RCC 7860 (cell line): ENCODE data around the gene SEC14L1.

Experiments
- DNase-seq: peaks from one replicate; pipeline ENCODE4 v3.0.0-alpha.2; 2015; ENCODE audit warnings: low spot score
- FAIRE-seq: peaks from 2 replicates; lab custom pipeline; 2012; peaks lifted over from hg19 to GRCh38; lab: Jason Lieb, UNC

SEC14L1 gene

GRCh38 chr17:77210946-77211541 is 70.3 kb downstream of the SEC14L1 start:
- FAIRE-seq (no peak), DNase-seq (no peak)

DNA sequence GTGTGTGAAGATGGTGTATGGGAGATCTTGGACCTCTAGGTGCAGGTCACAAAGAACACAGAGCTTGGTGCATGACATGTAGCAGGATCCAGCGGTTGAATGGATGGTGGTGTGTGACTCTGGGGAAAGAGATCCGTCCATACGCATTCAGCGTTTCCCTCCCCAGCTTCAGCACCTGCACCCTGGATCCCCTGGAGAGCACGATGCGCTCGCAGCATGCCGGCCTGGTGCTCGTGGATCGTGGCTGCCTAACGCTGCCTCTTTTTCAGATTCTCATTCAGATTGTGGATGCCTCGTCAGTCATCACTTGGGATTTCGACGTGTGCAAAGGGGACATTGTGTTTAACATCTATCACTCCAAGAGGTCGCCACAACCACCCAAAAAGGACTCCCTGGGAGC is 70.9 kb downstream of the SEC14L1 start:
- FAIRE-seq: no peak
- no peak for DNase-seq

DNA sequence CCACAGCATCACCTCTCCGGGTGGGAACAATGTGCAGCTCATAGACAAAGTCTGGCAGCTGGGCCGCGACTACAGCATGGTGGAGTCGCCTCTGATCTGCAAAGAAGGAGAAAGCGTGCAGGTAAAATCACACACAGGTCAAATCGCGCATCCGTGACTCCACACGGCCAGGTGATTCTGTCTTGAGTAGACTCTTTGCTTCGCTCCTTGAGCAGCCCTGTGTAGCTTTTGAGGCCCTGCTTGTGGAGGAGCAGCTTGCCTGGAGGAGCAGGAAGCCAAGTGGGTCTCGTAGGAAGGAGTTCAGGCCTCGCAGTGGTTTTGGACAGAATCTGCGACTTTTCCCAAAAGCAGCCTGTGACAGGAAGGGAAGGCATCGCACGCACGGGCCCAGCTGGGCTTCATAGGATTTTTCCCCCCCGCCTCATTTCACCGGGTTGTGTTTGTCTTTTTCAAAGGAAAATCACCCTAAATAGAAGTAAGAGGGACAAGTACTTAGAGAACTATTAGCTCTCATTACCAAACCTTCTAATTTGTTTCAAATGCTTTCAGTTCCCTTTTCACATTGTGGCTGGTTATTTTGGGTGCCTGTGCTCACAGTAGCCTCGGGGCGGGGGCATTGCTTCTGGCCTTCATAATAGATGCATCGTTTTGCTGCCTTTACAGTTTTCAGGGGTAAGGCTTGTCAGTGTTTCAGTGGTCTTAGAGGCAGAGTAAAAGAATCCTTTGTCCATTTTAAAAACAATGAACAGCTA is 71.5 kb downstream of the SEC14L1 start:
- FAIRE-seq (no peak), DNase-seq (no peak)

DNA sequence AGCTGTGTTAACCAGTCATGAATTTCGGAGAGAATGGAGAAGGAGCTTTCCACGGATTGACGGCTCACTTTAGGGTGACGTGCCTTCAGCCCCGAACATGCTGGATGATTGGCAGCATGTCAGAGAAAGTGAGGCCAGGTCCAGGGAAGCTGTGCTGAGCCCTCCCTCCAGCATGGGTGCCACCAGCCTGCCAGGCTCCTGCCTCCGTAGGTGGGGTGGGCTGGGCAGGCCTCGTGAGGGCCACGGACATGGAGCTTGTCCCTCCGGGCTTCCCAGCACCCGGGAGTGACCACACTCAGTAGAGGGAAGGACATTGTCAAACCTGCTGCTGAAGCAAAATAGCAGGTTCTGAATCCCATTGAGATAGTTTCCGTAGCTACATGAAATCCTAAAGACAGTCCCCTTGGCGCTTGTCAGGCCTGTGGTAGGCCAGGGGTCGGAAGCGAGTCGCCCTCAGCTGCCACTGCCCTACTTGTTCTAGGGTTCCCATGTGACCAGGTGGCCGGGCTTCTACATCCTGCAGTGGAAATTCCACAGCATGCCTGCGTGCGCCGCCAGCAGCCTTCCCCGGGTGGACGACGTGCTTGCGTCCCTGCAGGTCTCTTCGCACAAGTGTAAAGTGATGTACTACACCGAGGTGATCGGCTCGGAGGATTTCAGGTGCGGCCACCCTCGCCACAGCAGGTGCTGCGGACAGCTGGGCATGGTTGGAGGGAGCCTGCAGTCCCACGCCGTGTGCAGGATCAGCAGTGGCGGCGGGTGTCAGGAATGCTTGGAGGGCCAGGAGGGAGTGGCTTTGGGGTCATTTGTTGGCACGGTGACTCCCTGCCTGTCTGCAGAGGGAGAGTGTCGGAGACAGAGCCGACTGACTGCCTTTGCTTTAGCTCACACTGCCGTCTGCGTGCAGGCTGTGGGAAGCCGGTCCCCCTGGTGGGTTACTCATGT is 72.3 kb downstream of the SEC14L1 start:
- no peak for FAIRE-seq
- no peak for DNase-seq

- DNase-seq (no peak), FAIRE-seq (no peak)
Observed at GRCh38 chr17:77213778-77214132, 73.0 kb downstream of the SEC14L1 start.

- FAIRE-seq (no peak), DNase-seq (no peak)
Observed at GRCh38 chr17:77214328-77214727, 73.6 kb downstream of the SEC14L1 start.

DNA sequence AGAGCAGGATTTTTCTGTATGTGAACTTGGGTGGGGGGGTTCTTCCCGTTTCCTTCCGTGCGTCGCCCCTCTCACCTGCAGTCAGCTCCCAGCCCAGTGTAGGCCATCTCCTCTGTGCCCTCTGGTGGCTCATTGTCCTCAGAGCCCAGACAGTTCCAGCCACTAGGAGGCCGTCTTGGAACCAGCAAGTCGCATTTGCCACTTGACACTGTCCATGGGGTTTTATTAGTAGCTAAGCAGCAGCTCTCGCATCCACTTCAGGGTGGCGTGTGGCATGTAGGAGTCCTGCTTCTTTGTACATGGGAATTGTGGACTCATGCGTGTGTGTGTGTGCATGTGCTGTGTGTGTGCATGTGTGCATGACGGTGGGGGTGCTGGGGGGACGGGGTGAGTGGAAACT is 74.0 kb downstream of the SEC14L1 start:
- FAIRE-seq: no peak
- DNase-seq: peak; percentile 19

GRCh38 chr17:77215281-77215680 is 74.5 kb downstream of the SEC14L1 start:
- no peak for FAIRE-seq
- no peak for DNase-seq

GRCh38 chr17:77216486-77216885 is 75.7 kb downstream of the SEC14L1 start:
- FAIRE-seq (no peak), DNase-seq (no peak)

DNA sequence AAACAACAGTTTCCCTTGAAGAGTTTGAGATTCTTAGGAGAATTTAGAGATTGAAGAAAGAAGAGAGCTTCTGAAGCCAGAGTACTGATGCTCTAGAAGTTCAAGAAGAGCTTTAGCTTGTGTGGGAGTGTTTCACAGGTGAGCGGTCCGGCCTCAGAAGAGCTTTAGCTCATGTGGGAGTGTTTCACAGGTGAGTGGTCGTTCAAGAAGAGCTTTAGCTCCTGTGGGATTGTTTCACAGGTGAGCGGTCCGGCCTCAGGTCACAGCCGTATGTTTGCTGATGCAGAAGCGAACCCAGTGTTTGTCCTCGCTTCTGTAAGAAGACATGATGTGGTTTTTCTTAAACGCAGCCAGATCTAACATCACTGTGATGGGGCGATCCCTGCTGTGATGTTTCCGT is 76.4 kb downstream of the SEC14L1 start:
- DNase-seq (no peak), FAIRE-seq (no peak)

DNA sequence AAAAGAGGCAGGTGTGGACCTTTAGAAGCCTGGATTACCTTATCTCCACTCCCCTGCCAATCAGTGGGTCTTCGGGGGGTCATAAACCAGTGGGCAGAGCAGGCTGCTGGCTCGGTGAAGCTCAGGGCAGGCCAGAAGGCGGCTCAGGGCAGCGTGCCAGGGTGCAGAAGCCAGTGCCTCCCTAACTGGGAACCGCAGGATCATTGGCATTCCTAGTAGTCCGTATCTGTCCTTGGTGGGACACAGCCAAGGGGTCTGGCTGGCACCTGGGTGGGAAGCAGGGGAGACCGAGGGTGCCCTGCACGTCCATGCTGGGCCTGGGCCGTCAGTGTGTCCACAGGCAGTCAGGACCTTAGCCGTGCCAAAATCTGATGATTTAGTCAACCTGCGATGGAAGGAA is 76.8 kb downstream of the SEC14L1 start:
- no peak for DNase-seq
- no peak for FAIRE-seq

DNA sequence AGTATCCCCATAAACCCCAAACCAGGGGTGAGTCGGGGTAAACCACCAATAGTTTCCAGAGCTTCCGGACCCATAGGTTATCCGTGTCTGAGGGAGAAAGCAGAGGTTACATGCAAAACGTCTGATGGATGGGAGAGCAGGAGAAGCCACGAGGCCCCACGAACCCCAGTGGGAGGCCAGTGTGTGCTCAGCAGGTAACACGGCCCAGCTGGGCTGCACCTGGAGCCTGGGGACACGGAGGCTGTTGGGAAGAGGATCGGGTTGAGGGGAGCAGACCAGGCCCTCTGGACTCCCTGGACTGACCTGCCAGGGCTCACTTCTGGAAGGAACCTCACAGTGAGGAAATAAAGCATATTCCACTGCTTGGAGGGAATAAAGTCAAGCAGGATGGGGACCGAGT is 78.1 kb downstream of the SEC14L1 start:
- no peak for DNase-seq
- FAIRE-seq: no peak

GRCh38 chr17:77222356-77222755 is 81.6 kb downstream of the SEC14L1 start:
- no peak for FAIRE-seq
- no peak for DNase-seq

GRCh38 chr17:77223642-77224420 is 83.1 kb downstream of the SEC14L1 start:
- no peak for FAIRE-seq
- no peak for DNase-seq

- FAIRE-seq (no peak), DNase-seq (no peak)
Observed at GRCh38 chr17:77225265-77225664, 84.5 kb downstream of the SEC14L1 start.

- DNase-seq (no peak), FAIRE-seq (no peak)
Observed at GRCh38 chr17:77227461-77228240, 86.9 kb downstream of the SEC14L1 start.

DNA sequence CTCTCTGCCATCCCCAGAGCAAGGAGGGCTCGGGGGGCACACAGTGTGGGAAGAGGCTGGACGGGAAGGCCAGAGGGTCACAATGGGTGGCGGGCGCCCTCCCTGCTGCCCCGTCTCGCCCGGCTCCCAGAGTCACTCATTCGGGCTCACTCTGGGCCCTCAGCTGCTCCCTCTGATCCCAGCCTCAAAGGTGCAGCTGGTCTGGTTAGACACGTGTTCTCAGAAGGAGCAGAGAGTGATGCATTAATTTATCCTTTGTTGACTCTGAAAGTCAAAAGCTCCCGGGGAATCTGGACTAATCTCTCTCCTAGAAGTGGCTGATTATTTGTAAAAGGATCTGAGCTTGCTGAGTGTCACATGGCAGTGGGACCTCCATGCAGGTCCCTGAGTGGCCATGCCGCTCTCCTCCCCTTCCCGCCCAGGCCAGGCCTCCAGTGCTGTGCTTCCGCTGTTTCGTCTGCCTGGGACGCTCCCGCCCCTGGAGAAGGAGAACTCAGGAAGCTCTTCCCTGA is 87.5 kb downstream of the SEC14L1 start:
- DNase-seq (no peak), FAIRE-seq (no peak)

DNA sequence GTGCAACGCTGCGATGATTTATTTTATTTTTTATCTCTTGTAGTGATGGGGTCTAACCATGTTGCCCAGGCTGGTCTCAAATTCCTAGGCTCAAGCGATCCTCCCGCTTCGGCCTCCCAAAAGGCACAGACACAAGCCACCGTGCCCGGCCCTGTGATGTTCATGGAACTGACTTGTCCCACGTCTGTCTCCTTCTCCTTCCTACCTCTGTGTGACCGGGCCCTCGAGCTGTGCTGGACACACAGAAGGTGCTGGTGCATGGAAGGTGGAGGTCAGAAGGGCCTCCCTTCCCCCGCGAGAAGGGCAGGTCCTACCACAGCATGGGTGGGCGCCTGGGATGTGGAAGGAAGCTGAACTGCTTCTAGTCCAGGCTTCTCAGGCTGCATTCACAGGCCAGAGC is 88.0 kb downstream of the SEC14L1 start:
- FAIRE-seq (no peak), DNase-seq (no peak)

DNA sequence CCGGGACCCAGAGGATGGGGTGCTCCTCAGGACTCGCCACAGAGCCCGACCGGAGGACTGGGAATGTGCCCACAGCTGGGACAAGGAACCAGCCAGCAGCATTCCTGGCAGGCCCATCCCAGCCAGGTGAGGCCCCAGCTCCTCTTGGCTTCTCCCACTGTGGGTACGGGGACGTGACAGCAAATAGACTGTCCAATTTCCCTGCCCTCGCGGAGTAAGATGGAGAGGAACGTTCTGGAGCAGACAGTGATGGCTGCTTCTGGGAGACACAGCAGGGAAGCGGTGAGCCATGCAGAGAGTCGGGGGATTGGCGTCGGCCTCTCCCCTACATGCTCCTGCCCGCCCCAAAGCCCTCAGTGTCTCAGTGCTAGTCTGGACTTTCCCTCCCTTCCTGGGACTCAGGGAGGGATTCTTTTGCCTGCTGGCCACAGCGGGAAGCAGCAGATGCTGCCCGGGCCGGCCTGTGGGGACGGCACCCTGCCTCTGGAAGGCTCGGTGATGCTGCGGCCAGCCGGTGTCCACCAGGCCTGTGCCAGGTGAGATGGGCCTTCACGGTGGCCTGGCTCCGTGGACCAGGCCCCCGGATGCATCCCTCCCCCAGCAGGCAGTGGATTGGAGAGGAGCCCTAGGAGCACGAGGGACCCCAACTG is 89.1 kb downstream of the SEC14L1 start:
- DNase-seq (no peak), FAIRE-seq (no peak)

DNA sequence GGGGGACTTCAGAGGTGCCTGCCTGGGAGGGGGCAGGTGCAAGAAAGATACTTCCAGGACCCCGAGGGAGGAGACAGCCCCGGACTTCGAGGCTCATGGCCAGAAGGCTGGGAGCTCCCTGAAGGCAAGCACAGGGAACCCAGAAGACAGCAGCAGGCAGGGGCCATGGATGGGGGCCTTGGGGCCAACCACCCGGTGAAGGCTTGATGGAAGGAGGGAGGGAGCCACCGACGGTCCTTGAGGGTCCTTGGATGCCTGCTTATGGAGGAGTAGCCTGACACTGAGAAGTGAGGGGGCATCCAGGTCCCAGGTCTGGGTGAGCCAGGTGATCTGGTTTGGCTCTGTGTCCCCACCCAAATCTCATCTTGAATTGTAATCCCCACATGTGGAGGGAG is 89.7 kb downstream of the SEC14L1 start:
- DNase-seq: no peak

More for the DNA sequence above, 89.7 kb downstream of the SEC14L1 start:
- FAIRE-seq: no peak
